Panc1 (cell line): ENCODE results near the gene PPM1F. TPM values are rescaled to one million over a fixed set of nuclear protein-coding genes. Genes with fewer than 3 reads are reported as not detected.

Source experiments
- ATAC-seq: fragments of 200-7000 bp; cut with Tn5 transposase; 2 replicates; pipeline ENCODE4 v1.9.1; 2020; ENCODE audit warnings: mild to moderate bottlenecking, moderate library complexity
- BruUV-seq: library from RNA; stranded (reverse); fragments of 400-500 nt; replicated peaks from 2 replicates; lab custom pipeline; 2021; lab: Mats Ljungman, UMichigan
- CTCF ChIA-PET: fragments of 300-600 bp; sonication (Branson Sonifier 250); formaldehyde crosslinking; loops from one replicate; lab custom pipeline; 2022; ENCODE audit warnings: antibody characterized with exemption; lab: Charles Lee
- POLR2A ChIA-PET: fragments of 300-600 bp; sonication (Branson Sonifier 250); formaldehyde crosslinking; loops from one replicate; lab custom pipeline; 2022; ENCODE audit warnings: antibody characterized with exemption; lab: Charles Lee
- DNase-seq: peaks from one replicate; pipeline ENCODE4 v3.0.0-alpha.2; 2010; ENCODE audit warnings: low read depth, low spot score
- H3K27ac ChIP-seq: 2 replicates; pipeline ENCODE4 v1.5.1; 2011; ENCODE audit warnings: mild to moderate bottlenecking, low read length, inconsistent platforms
- H3K27me3 ChIP-seq: fragments of 200-500 bp; sonication (Bioruptor generic); 2 replicates; pipeline ENCODE4 v1.6.0; 2014; ENCODE audit warnings: low read length, inconsistent platforms; ENCODE audit not compliant: control insufficient read depth, insufficient read depth
- H3K36me3 ChIP-seq: fragments of 200-500 bp; sonication (Bioruptor generic); 2 replicates; pipeline ENCODE4 v1.5.1; 2014; ENCODE audit warnings: inconsistent platforms, mild to moderate bottlenecking, low read length, moderate library complexity; ENCODE audit not compliant: control insufficient read depth, insufficient read depth
- H3K4me1 ChIP-seq: 2 replicates; pipeline ENCODE4 v1.5.1; 2011; ENCODE audit warnings: inconsistent platforms, mild to moderate bottlenecking, low read length, moderate library complexity; ENCODE audit not compliant: control insufficient read depth, insufficient read depth
- H3K4me3 ChIP-seq, 2 experiments: 2 replicates each; pipeline ENCODE4 v1.5.1; 2011 to 2012; ENCODE audit warnings: low read depth in 2 of 2, low read length in 2 of 2, mild to moderate bottlenecking in 2 of 2, inconsistent platforms in 1 of 2, moderate library complexity in 1 of 2
- H3K9me3 ChIP-seq: fragments of 200-500 bp; sonication (Bioruptor generic); 2 replicates; pipeline ENCODE4 v1.5.1; 2014; ENCODE audit warnings: low read depth, mild to moderate bottlenecking, inconsistent platforms, low read length, moderate library complexity; ENCODE audit not compliant: control insufficient read depth, insufficient read depth
- POLR2AphosphoS5 ChIP-seq: IDR thresholded peaks from 2 replicates; pipeline ENCODE4 v1.6.1; 2012; ENCODE audit warnings: mild to moderate bottlenecking, low read depth, low read length, moderate library complexity
- SIN3A ChIP-seq: IDR thresholded peaks from 2 replicates; pipeline ENCODE4 v1.6.1; 2012; ENCODE audit warnings: low read depth, mild to moderate bottlenecking, low read length, moderate library complexity, borderline replicate concordance; ENCODE audit not compliant: insufficient read depth
- TCF7L2 ChIP-seq: IDR thresholded peaks from 2 replicates; pipeline ENCODE4 v1.6.1; 2011; ENCODE audit warnings: mild to moderate bottlenecking, low read depth, low read length, inconsistent platforms
- in situ Hi-C: cut with HindIII; loops from 2 replicates; pipeline ENCODE4 v1.10.0; 2016; ENCODE audit warnings: low sequenced_read_pairs, low pct_unique_long_range_greater_than_20kb
- intact Hi-C: fragments of 100-400 bp; cut with micrococcal nuclease; formaldehyde crosslinking; loops from one replicate; pipeline ENCODE4 v1.10.0; 2022; ENCODE audit not compliant: unreplicated experiment
- total RNA-seq: library from RNA; stranded (reverse); gene quantifications from one replicate; pipeline ENCODE4 v1.2.1, GENCODE V29; 2021; ENCODE audit not compliant: unreplicated experiment
- TF ChIP-seq, protein P1 (sequence below): fragments of 450-650 bp; IDR thresholded peaks from 2 replicates; pipeline ENCODE4 v1.5.1; 2017; ENCODE audit warnings: mild to moderate bottlenecking
- TF ChIP-seq, protein P2 (sequence below), 2 experiments: IDR thresholded peaks; 2 replicates each; pipeline ENCODE4 v1.6.1; 2011 to 2012; ENCODE audit warnings: low read depth in 2 of 2, control low read depth in 1 of 2, low read length in 1 of 2, mild to moderate bottlenecking in 1 of 2, moderate library complexity in 1 of 2; ENCODE audit not compliant: insufficient read depth in 1 of 2

Gene PPM1F
- total RNA-seq, 1 experiment from 2014 or later: 28.9 TPM

DNA sequence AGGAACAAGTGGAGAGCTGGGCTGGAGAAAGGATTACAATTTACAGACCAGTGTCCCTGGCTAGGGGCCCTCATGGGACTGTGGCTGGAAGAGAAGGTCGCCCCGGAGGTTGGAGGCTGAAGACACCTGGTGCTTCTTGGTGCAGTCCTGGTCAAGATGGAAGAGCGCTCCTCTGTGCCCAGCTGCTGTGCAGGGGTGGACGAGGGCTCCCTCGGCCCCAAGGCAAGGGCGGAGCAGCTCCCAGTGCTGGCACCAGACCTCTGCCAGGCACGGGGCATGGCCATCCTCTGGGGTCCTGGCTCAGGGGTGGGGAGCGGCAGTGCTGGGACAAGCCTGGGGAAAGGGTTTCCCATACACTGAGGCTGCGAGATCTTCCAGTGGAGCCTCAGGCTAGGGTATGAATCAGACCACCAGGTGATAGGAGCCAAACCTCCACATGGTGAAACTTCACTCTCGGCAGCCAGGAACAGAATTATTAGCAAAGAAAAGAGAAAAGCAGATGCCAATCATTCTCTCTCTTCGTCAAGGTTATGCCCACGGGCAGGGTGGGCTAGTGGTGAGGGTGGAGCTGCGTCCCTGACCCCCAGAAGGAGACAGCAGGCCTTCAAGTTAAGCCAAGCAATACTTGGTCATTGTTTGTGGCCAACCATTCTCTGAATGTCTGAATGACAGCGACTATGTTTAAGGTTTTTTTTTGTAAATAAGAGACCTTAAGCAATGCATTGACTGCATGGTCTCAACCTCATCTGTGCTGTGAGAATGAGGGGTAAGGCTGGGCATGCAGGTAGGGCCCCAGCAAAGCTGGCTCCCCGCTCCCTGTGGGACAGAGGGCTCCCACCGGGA is 32.1 kb downstream of the PPM1F start:
- DNase-seq: no peak
- Histone ChIP-seq H3K27ac (no peak overlapping the region), H3K36me3 (no peaks in the 10 kb centered on the region), H3K4me1 (no peaks in the 10 kb centered on the region; the same call in 1 of the 2 replicates), H3K27me3 (no peaks in the 10 kb centered on the region), H3K9me3 (no peaks in the 10 kb centered on the region), H3K4me3 (no peak overlapping the region)
- no TSS peak for BruUV-seq
- no peak for TF ChIP-seq POLR2AphosphoS5
- no peak for TF ChIP-seq TCF7L2
- TF ChIP-seq, protein P1, sequence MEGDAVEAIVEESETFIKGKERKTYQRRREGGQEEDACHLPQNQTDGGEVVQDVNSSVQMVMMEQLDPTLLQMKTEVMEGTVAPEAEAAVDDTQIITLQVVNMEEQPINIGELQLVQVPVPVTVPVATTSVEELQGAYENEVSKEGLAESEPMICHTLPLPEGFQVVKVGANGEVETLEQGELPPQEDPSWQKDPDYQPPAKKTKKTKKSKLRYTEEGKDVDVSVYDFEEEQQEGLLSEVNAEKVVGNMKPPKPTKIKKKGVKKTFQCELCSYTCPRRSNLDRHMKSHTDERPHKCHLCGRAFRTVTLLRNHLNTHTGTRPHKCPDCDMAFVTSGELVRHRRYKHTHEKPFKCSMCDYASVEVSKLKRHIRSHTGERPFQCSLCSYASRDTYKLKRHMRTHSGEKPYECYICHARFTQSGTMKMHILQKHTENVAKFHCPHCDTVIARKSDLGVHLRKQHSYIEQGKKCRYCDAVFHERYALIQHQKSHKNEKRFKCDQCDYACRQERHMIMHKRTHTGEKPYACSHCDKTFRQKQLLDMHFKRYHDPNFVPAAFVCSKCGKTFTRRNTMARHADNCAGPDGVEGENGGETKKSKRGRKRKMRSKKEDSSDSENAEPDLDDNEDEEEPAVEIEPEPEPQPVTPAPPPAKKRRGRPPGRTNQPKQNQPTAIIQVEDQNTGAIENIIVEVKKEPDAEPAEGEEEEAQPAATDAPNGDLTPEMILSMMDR: no peak
- TF ChIP-seq, protein P2, sequence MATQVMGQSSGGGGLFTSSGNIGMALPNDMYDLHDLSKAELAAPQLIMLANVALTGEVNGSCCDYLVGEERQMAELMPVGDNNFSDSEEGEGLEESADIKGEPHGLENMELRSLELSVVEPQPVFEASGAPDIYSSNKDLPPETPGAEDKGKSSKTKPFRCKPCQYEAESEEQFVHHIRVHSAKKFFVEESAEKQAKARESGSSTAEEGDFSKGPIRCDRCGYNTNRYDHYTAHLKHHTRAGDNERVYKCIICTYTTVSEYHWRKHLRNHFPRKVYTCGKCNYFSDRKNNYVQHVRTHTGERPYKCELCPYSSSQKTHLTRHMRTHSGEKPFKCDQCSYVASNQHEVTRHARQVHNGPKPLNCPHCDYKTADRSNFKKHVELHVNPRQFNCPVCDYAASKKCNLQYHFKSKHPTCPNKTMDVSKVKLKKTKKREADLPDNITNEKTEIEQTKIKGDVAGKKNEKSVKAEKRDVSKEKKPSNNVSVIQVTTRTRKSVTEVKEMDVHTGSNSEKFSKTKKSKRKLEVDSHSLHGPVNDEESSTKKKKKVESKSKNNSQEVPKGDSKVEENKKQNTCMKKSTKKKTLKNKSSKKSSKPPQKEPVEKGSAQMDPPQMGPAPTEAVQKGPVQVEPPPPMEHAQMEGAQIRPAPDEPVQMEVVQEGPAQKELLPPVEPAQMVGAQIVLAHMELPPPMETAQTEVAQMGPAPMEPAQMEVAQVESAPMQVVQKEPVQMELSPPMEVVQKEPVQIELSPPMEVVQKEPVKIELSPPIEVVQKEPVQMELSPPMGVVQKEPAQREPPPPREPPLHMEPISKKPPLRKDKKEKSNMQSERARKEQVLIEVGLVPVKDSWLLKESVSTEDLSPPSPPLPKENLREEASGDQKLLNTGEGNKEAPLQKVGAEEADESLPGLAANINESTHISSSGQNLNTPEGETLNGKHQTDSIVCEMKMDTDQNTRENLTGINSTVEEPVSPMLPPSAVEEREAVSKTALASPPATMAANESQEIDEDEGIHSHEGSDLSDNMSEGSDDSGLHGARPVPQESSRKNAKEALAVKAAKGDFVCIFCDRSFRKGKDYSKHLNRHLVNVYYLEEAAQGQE (IDR thresholded peaks at IDR 0.05; ENCODE audit: insufficient read depth in 1 of 2, low read depth in 2 of 2, low read length in 1 of 2): no peak
- no peak for TF ChIP-seq SIN3A
- no peak for ATAC-seq
- ChIA-PET POLR2A (no interaction called here), CTCF (no interaction called here)
- in situ Hi-C loops: no loop called here
- intact Hi-C loops: no loop called here

DNA sequence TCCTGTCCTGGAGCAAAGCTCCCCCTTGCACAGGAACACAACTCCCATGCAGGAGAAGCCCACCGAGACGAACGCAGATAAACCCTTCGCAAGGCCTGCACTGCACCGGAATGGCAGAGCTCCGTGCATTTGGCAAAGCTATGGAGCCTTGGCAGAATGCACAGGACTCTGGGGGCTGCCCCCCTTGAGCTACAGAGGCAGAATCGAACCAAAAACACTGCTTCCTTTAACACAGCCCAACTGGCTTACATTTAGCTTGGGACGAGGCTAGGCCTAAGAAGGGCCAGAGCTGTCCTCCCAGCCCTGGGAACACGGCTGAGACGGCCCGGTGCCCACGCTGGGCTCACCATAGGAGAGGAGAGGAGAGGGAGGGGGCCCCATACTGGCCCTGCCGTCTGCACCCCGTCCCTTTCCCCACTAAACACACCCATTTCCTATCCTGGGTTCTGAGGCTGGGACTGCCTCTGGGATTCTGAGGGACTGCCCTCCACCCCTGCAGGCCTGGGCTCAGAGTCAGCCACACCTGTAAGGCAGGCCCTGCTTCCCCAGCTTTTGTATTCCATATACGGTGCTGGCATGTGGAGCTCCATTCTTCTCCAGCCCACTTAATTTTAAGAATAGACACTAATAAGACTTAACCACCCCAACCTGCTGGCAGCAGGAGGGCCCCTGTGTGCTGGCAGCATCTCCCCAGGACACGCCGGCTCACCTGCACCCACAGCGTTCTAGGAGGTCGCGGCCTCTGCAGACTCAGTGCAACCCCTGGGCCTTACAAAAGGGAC is 32.9 kb downstream of the PPM1F start:
- in situ Hi-C loops: no loop called here
- TF ChIP-seq, protein P2 (IDR thresholded peaks at IDR 0.05; ENCODE audit: insufficient read depth in 1 of 2, low read depth in 2 of 2, low read length in 1 of 2): no peak
- TF ChIP-seq POLR2AphosphoS5 (no peak), TCF7L2 (no peak), SIN3A (no peak)
- TF ChIP-seq, protein P1: no peak
- no TSS peak for BruUV-seq
- DNase-seq (no peak), ATAC-seq (no peak)
- Histone ChIP-seq H3K4me1 (no peaks in the 10 kb centered on the region; the same call in 1 of the 2 replicates), H3K9me3 (no peaks in the 10 kb centered on the region), H3K27ac (no peak overlapping the region), H3K27me3 (no peaks in the 10 kb centered on the region), H3K36me3 (no peaks in the 10 kb centered on the region), H3K4me3 (no peak overlapping the region)
- intact Hi-C loops: no loop called here
- CTCF ChIA-PET: no interaction called here
- POLR2A ChIA-PET: no interaction called here
